GM12864 (cell line): ENCODE data around the gene SSR2.

Experiments used
- DNase-seq: peaks from one replicate; pipeline ENCODE4 v3.0.0-alpha.2; 2011; ENCODE audit warnings: low read depth
- H3K4me3 ChIP-seq: 2 replicates; pipeline ENCODE4 v1.5.1; 2011; ENCODE audit warnings: mild to moderate bottlenecking, low read depth, low read length, control low read depth
- TF ChIP-seq, protein P1 (sequence below): IDR thresholded peaks from 2 replicates; pipeline ENCODE4 v1.5.1; 2011; ENCODE audit warnings: low read depth, mild to moderate bottlenecking, moderate library complexity, low read length, control low read depth, inconsistent platforms; ENCODE audit errors: missing control alignments

The SSR2 gene

DNA sequence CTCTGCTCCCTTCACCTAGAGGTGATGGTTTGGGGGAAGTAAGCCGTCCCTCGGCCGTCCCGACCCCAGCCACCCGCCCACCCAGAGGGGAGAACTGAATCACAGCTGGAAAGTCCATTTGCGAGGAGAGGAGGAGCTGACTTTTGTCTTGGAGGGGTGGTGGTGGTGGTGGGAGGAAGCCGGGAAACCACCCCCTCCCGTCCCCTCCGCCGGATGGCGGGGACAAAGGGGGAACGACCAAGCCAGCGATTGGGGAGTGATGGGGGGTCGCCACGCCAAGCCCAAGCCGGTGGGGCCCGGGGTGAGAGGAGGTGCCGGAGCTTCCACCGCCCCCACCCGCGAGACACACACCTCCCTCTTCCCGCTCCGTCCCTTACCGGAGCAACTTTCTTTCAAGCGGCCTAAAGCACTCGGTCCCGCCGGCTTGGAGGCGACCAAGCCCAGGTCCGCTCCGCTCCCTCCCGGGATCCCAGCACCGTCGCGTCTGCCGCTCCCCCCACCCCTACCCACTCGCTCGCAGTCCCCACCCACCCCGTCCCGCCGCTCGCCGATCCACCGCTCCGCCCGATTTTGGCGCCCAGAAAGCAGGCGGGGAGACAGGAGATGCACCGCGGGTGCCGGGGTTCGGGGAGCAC lies 42.9 kb downstream of the SSR2 start:
- TF ChIP-seq, protein P1, sequence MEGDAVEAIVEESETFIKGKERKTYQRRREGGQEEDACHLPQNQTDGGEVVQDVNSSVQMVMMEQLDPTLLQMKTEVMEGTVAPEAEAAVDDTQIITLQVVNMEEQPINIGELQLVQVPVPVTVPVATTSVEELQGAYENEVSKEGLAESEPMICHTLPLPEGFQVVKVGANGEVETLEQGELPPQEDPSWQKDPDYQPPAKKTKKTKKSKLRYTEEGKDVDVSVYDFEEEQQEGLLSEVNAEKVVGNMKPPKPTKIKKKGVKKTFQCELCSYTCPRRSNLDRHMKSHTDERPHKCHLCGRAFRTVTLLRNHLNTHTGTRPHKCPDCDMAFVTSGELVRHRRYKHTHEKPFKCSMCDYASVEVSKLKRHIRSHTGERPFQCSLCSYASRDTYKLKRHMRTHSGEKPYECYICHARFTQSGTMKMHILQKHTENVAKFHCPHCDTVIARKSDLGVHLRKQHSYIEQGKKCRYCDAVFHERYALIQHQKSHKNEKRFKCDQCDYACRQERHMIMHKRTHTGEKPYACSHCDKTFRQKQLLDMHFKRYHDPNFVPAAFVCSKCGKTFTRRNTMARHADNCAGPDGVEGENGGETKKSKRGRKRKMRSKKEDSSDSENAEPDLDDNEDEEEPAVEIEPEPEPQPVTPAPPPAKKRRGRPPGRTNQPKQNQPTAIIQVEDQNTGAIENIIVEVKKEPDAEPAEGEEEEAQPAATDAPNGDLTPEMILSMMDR, result no peak
- no peak for DNase-seq
- peak overlapping the region; percentile 88 for H3K4me3 ChIP-seq

DNA sequence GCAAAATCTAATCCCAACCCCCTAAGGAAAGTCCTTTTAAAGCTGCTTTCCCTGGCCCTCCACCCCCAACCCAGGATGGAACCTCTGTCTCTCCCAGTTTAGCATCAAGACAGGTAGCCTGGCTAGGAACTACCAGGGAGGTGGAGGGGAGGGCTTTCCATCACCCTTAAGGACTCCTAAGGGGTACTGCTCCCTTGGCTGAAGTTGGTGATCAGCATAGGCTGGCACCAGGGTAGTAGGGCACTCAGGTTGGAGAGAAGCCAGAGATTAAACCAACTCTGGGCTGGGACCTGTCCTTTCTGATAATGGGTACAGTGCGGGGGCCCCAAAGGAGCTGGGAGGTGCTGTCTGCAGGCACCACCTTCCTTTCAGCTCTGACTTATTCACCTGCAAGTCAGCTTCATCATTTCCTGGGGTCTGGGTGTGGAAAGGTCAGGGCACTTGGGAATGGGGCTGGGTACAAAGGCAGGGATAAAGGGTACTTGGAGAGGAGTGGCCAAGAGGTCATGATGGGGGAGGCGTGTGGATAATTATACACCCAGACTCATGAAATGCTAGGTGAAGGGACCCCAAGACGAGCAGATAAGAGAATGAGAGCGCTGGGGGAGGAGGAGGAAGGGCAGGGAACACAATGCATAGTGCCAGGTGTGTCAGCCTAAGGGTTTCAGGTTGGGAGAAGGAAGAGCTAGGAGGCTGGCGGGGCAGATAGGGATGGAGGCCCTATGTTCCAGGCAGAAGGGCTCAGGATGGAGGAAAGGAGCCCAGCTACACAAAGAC lies 43.6 kb downstream of the SSR2 start:
- DNase-seq, result no peak
- peak overlapping the region; percentile 88 for H3K4me3 ChIP-seq
- TF ChIP-seq, protein P1, result no peak

DNA sequence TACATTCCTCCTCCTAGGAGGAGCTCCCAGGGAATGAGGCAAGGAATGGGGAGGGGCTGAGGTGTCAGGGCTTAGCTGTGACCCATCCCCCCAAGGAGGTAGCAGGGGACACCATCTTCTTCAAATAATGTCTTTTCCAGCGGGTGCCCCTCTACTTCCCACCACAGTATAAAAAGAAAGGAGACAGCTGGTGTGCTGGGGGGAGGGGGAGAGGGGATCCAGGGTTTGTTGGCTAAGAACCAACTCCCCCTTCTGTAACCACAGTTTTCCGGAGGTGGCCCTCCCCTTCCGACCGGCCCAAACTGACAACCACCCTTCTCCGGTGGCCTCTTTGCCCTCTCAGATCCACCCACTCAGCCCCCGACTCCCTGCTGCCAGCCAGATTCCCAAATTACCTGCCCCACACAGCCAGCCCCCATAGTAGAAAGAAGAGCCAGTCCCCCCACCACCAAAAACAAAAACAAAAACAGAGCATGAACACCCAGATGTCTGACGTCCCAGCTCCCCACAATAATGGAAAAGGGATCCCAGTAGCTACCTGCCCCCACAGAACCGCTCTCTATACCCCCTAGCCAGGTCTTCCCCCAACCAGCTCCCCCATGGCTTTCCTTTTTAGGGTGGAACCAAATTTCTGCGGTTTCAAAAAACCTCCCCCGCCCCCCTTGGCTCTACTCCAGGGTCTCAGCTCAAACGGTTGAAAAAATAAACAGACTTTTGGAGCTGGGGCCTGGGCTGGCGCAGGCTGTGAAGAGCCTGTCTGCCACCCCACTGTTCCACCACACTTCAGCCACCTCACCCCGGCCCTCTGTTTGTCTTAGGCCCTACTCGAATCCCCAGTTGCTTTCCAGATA lies 44.5 kb downstream of the SSR2 start:
- DNase-seq, result no peak
- TF ChIP-seq, protein P1, result no peak
- H3K4me3 ChIP-seq, result peak overlapping the region; percentile 88

- TF ChIP-seq, protein P1, result no peak
- H3K4me3 ChIP-seq, result peak overlapping the region; percentile 88
- DNase-seq, result no peak
These were observed 45.2 kb downstream of the SSR2 start for GRCh38 chr1:155975375-155976061.

GRCh38 chr1:155974208-155975115 lies 46.3 kb downstream of the SSR2 start:
- DNase-seq, result no peak
- TF ChIP-seq, protein P1, result no peak
- H3K4me3 ChIP-seq, result peak overlapping the region; percentile 88

- H3K4me3 ChIP-seq, result no peak overlapping the region
- TF ChIP-seq, protein P1, result no peak
- DNase-seq, result no peak
These were observed 47.0 kb downstream of the SSR2 start for GRCh38 chr1:155973723-155974122.
